ENCODE results near the gene PRELID2.
A peak's percentile ranks its signal among the peaks of the same experiment; 100 is the strongest.
"Not testable (repeated sequence)": the region's sequence is repeated elsewhere in the genome, so short reads cannot be mapped to it uniquely, and the experiment has no call there.

PRELID2 gene

GRCh38 chr5:145834917-145835847 is at the start of gene PRELID2:
Gene PRELID2, minus strand, starts transcription at chr5:145835342. Its CDS starts 91 bp downstream, at chr5:145835251.
- DNase-seq, result peak; percentile 86

- no peak for DNase-seq
Measured at GRCh38 chr5:145874765-145875164, 39.6 kb upstream of the PRELID2 start.

- no peak for DNase-seq
Measured at GRCh38 chr5:145872914-145873313, 37.8 kb upstream of the PRELID2 start, which contains the start of gene GRXCR2. Gene GRXCR2, minus strand, starts transcription at chr5:145873014. Its CDS starts 46 bp downstream, at chr5:145872968.

GRCh38 chr5:145872486-145872885 is 37.3 kb upstream of the PRELID2 start:
- no peak for DNase-seq

- no peak for DNase-seq
Measured at GRCh38 chr5:145869753-145870152, 34.6 kb upstream of the PRELID2 start.

- DNase-seq, result peak; percentile 53
Measured at GRCh38 chr5:145867806-145868205, 32.7 kb upstream of the PRELID2 start.

- not testable (repeated sequence) for DNase-seq
Measured at GRCh38 chr5:145864432-145864831, 29.3 kb upstream of the PRELID2 start.

- DNase-seq, result no peak
Measured at GRCh38 chr5:145863003-145863402, 27.9 kb upstream of the PRELID2 start.

GRCh38 chr5:145859897-145860296 is 24.8 kb upstream of the PRELID2 start:
- DNase-seq, result no peak

- no peak for DNase-seq
Measured at GRCh38 chr5:145859453-145859852, 24.3 kb upstream of the PRELID2 start.

GRCh38 chr5:145858959-145859358 is 23.8 kb upstream of the PRELID2 start:
- no peak for DNase-seq

- no peak for DNase-seq
Measured at GRCh38 chr5:145856285-145856818, 21.2 kb upstream of the PRELID2 start.

- DNase-seq, result no peak
Measured at GRCh38 chr5:145855763-145856267, 20.7 kb upstream of the PRELID2 start.

GRCh38 chr5:145854651-145855258 is 19.6 kb upstream of the PRELID2 start:
- peak; percentile 94 for DNase-seq

- DNase-seq, result no peak
Measured at GRCh38 chr5:145853781-145854376, 18.7 kb upstream of the PRELID2 start.

- no peak for DNase-seq
Measured at GRCh38 chr5:145852990-145853389, 17.8 kb upstream of the PRELID2 start.

- DNase-seq, result no peak
Measured at GRCh38 chr5:145848854-145849253, 13.7 kb upstream of the PRELID2 start.

GRCh38 chr5:145847499-145848497 is 12.7 kb upstream of the PRELID2 start:
- DNase-seq, result peak; percentile 37

- DNase-seq, result no peak
Measured at GRCh38 chr5:145846081-145846480, 10.9 kb upstream of the PRELID2 start.

- no peak for DNase-seq
Measured at GRCh38 chr5:145841299-145841698, 6.2 kb upstream of the PRELID2 start.

- no peak for DNase-seq
Measured at GRCh38 chr5:145840458-145841132, 5.5 kb upstream of the PRELID2 start.

All from MV-4-11 (cell line).